Measurements from ENCODE around the gene SPRY1. TPM values are rescaled to one million over a fixed set of nuclear protein-coding genes. Genes with fewer than 3 reads are reported as not detected.
A peak's percentile ranks its signal among the peaks of the same experiment; 100 is the strongest.

Gene SPRY1
- total and polyA plus RNA-seq, 7 donors: 19.2 to 104 (median 41.1) TPM

DNA sequence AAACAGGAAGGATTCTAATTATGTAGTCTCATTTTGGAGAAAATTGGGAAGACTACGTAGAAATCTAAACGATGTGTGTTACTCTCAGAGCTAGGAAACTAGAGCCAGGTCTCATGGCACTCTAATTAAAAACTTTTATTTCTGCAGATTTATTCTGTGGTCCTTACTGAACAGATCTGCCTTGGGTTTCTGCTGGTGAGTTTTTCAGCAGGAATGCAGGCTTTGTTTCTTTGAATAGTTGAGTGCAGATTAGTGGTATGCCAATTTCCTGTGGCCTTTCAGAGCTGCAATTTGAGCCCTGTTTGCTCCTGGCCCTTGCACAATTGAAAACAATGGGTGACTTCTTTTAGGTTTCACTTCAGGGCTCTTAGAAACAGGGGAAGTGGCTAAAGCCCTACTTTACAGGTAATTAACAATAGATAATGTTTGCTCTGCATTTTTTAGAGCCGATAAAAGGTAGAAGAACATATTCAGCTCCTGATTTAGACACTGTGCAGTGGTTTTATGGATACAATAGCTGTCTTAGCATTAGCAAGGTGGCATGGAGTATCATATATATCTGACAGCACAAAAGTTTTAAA lies 21.8 kb downstream of the SPRY1 start:
- peak; percentile 68 to 86 (median 82) for ATAC-seq

DNA sequence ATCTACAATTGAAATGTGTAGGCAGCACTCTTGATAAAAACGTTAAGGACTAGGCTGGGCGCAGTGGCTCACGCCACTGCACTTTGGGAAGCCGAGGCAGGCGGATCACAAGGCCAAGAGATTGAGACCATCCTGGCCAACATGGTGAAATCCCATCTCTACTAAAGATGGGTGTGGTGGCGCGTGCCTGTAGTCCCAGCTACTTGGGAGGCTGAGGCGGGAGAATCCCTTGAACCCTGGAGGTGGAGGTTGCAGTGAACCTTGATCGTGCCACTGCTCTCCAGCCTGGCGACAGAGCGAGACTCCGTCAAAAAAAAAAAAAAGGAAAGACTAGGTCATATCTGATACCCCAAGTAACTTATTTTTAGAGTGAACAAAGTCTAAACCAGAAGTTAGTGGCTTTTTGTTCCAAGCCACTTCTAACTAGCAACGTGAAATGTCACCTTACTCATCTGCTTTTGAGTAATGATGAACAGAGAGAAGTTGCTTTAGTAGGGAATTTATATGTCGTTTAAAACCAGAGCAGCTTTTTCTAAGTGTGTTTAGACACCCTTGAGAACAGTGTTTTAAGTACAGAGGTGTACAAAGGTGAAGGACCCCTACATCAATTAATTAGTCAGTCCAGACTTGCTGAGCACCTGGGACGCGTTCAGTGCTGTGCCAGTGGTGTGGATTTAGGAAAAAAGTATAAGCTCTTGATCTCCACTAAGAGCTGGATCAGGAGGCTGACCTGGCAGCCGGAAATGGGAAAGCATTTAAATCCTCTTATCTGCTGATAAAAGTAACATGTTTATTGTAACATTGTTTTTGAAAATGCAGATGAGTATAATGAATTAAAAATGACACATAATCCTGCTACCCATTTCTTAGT lies 23.5 kb downstream of the SPRY1 start:
- Histone ChIP-seq H3K36me3 (ENCODE audit: insufficient read depth in 1 of 2, low read depth in 1 of 2) (no peaks in the 10 kb centered on the region), H3K4me3 (no peak overlapping the region), H3K9me3 (no peaks in the 10 kb centered on the region), H3K27ac (no peak overlapping the region), H3K27me3 (ENCODE audit: insufficient read depth in 3 of 3, low read length in 2 of 3) (no peaks in the 10 kb centered on the region), H3K4me1 (peaks cover 13% of the 10 kb centered on the region)
- intact Hi-C loops (cut with DNase I): loop anchor here in 1 of 2 donors (5.0 kb wide), 1 partner anchor 82 kb away; no protein-coding TSS in a partner anchor
- DNase-seq (no peak), ATAC-seq (no peak)
- TF ChIP-seq, protein P1, sequence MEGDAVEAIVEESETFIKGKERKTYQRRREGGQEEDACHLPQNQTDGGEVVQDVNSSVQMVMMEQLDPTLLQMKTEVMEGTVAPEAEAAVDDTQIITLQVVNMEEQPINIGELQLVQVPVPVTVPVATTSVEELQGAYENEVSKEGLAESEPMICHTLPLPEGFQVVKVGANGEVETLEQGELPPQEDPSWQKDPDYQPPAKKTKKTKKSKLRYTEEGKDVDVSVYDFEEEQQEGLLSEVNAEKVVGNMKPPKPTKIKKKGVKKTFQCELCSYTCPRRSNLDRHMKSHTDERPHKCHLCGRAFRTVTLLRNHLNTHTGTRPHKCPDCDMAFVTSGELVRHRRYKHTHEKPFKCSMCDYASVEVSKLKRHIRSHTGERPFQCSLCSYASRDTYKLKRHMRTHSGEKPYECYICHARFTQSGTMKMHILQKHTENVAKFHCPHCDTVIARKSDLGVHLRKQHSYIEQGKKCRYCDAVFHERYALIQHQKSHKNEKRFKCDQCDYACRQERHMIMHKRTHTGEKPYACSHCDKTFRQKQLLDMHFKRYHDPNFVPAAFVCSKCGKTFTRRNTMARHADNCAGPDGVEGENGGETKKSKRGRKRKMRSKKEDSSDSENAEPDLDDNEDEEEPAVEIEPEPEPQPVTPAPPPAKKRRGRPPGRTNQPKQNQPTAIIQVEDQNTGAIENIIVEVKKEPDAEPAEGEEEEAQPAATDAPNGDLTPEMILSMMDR (IDR thresholded peaks at IDR 0.05): no peak
- 86 to 92% (median 90%) methylated on average over 17 of the region's 17 CpGs for WGBS, 3 donors

More for the DNA sequence above, 21.8 kb downstream of the SPRY1 start:
- peak overlapping the region; percentile 70 for H3K27ac ChIP-seq
- 7 to 17% (median 11%) methylated on average over 3 of the region's 3 CpGs for WGBS, 3 donors
- H3K4me3 ChIP-seq: peak overlapping the region; percentile 6
- TF ChIP-seq, protein P1 (IDR thresholded peaks at IDR 0.05): no peak
- no peaks in the 10 kb centered on the region for H3K27me3 ChIP-seq (ENCODE audit: insufficient read depth in 3 of 3, low read length in 2 of 3)
- intact Hi-C loops (cut with DNase I): loop anchor here in 1 of 2 donors (5.0 kb wide), 1 partner anchor 84 kb away; no protein-coding TSS in a partner anchor
- no peak for DNase-seq
- H3K9me3 ChIP-seq: no peaks in the 10 kb centered on the region
- peaks cover 13% of the 10 kb centered on the region for H3K4me1 ChIP-seq
- H3K36me3 ChIP-seq (ENCODE audit: insufficient read depth in 1 of 2, low read depth in 1 of 2): no peaks in the 10 kb centered on the region

DNA sequence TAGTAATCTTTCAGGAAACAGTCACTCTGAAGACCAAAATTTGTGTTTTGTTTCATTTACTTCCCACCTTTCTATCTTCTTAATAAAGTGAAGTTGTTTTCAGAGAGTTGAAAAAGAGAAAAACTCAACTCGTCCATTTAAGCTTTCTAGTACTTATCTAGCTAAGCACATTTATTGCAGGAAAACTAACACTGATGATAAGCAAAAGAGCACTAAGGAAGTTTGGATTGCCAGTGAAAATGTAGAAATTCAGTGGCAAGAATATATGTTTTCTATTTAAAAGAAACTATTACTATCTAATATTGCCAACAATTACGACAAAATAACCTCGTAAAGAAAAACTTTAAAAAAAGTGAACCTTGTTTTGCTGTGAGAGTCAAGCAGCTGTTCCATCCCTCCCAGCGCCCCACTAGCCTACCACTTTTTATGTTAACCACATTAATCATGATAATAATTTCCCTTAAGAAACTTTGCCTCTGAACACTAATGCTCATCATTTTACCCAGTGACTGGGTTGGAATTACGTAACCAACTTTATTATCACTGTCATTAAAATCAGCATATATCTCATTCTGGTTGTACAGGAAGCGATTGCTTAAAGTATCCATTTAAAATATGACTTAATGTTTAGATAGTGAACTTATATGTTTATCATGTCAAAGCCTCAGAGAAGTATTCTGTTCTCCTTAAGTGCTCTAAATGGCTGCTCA lies 24.8 kb downstream of the SPRY1 start:
- H3K27ac ChIP-seq: no peak overlapping the region
- 70 to 80% (median 71%) methylated on average over 6 of the region's 6 CpGs for WGBS, 3 donors
- intact Hi-C loops (cut with DNase I): no loop called here

DNA sequence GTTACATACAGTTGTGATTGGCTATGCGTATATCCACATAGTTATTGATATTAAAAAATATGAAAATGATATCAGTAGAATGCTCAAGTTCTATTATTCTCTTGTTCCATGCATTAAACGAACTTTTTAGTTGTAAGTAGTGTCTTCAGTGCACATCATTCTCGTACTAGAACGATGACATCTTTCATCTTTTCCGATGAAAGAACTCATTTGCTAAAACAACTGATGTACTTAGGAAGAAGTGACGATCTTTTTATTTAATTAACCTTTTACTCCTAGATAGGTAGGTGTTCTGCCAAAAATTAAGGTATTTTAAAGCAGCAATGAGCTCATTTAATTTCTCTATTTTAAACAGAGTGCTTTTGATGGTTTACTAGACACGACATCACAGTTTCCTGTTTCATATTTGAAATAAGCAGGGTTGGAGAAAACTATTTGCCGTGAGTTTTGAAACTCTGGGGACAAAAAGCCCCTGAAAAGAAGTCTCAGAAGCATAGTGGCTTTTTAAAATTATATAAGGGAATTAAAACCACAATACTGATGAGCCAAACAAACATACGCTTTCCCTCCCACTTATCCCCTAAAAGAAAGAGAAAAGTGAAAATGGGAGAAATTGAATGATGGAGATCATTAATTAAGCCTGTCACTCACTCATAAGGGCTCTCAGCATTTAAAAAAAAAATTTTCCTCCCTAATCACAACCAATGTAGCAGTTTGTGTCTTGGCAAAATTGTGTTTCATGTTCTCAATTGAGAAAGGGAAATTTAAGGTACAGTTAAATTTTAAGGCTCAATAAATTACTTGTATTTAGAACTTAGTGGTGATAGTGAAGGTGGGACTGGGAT lies 25.6 kb downstream of the SPRY1 start:
- H3K4me3 ChIP-seq: peak overlapping the region; percentile 5

More for the DNA sequence above, 24.8 kb downstream of the SPRY1 start:
- ATAC-seq (no peak), DNase-seq (no peak)
- Histone ChIP-seq H3K4me3 (peak overlapping the region; percentile 5), H3K27me3 (ENCODE audit: insufficient read depth in 3 of 3, low read length in 2 of 3) (no peaks in the 10 kb centered on the region), H3K36me3 (ENCODE audit: insufficient read depth in 1 of 2, low read depth in 1 of 2) (no peaks in the 10 kb centered on the region), H3K9me3 (no peaks in the 10 kb centered on the region), H3K4me1 (peaks cover 13% of the 10 kb centered on the region)
- TF ChIP-seq, protein P1 (IDR thresholded peaks at IDR 0.05): no peak

More for the DNA sequence above, 25.6 kb downstream of the SPRY1 start:
- DNase-seq (no peak), ATAC-seq (no peak)
- intact Hi-C loops (cut with DNase I): no loop called here
- Histone ChIP-seq H3K27me3 (ENCODE audit: insufficient read depth in 3 of 3, low read length in 2 of 3) (no peaks in the 10 kb centered on the region), H3K4me1 (peaks cover 13% of the 10 kb centered on the region), H3K9me3 (no peaks in the 10 kb centered on the region), H3K36me3 (ENCODE audit: insufficient read depth in 1 of 2, low read depth in 1 of 2) (no peaks in the 10 kb centered on the region), H3K27ac (no peak overlapping the region)
- WGBS, 3 donors: 58 to 83% (median 67%) methylated on average over 9 of the region's 9 CpGs
- TF ChIP-seq, protein P1 (IDR thresholded peaks at IDR 0.05): no peak

Data from psoas muscle (tissue), 8 donors.